ENCODE results near the gene HSPA12B.
A peak's percentile ranks its signal among the peaks of the same experiment; 100 is the strongest.

Gene HSPA12B

GRCh38 chr20:3730803-3731672, 1.4 kb upstream of the HSPA12B start:
- DNase-seq: no peak

GRCh38 chr20:3731944-3732326, 550 bp upstream of the HSPA12B start:
- DNase-seq: no peak

- DNase-seq: no peak
Measured at GRCh38 chr20:3733119-3733995, 872 bp downstream of the HSPA12B start.

- DNase-seq: no peak
Measured at GRCh38 chr20:3734111-3734843, 1.8 kb downstream of the HSPA12B start.

GRCh38 chr20:3735768-3736167, 3.3 kb downstream of the HSPA12B start:
- no peak for DNase-seq

- DNase-seq: no peak
Measured at GRCh38 chr20:3738111-3739053, 5.9 kb downstream of the HSPA12B start.

GRCh38 chr20:3739054-3739925, 6.8 kb downstream of the HSPA12B start:
- DNase-seq: no peak

- no peak for DNase-seq
Measured at GRCh38 chr20:3739926-3740451, 7.5 kb downstream of the HSPA12B start.

- DNase-seq: no peak
Measured at GRCh38 chr20:3740615-3741301, 8.3 kb downstream of the HSPA12B start.

GRCh38 chr20:3741836-3742458, 9.5 kb downstream of the HSPA12B start:
- DNase-seq: no peak

- no peak for DNase-seq
Measured at GRCh38 chr20:3743251-3743650, 10.8 kb downstream of the HSPA12B start.

- DNase-seq: no peak
Measured at GRCh38 chr20:3744037-3744436, 11.6 kb downstream of the HSPA12B start.

GRCh38 chr20:3744806-3745685, 12.6 kb downstream of the HSPA12B start:
- DNase-seq: peak; percentile 38 to 74

- no peak for DNase-seq
Measured at GRCh38 chr20:3745686-3746173, 13.2 kb downstream of the HSPA12B start.

GRCh38 chr20:3747471-3747870, 15.0 kb downstream of the HSPA12B start:
- no peak for DNase-seq

- no peak for DNase-seq
Measured at GRCh38 chr20:3748073-3748472, 15.6 kb downstream of the HSPA12B start.

GRCh38 chr20:3749087-3749688, 16.7 kb downstream of the HSPA12B start:
- DNase-seq: no peak

All from NCI-H187 (cell line).